Measurements from ENCODE around the gene ETV5. TPM values are rescaled to one million over a fixed set of nuclear protein-coding genes. Genes with fewer than 3 reads are reported as not detected.

ETV5 gene
- total and polyA plus RNA-seq, 9 of the 15 experiments (the other 6 are each of a cell fraction or from before 2014, with no cell fraction given), result 9.2 to 25.9 (median 15.9) TPM

- H3K4me1 ChIP-seq (replicated peaks in 1 of 2; ENCODE audit: control insufficient read depth in 2 of 2, insufficient read depth in 2 of 2, low read length in 2 of 2), result no peaks in the 10 kb centered on the region
- no peaks in the 10 kb centered on the region for H3K9me3 ChIP-seq (replicated peaks; ENCODE audit: control insufficient read depth, insufficient read depth, low read depth, low read length)
- no peaks in the 10 kb centered on the region for H3K79me2 ChIP-seq (ENCODE audit: control insufficient read depth, insufficient read depth, low read length)
- no peak overlapping the region for H3K9ac ChIP-seq (ENCODE audit: insufficient read depth in 1 of 2, low read depth in 2 of 2, low read length in 2 of 2)
- in situ Hi-C loops (cut with MboI) (loop anchor here (25.0 kb wide), 1 partner anchor 1407 kb away; no protein-coding TSS in a partner anchor), intact Hi-C loops (cut with micrococcal nuclease) (no loop called here)
- TF ChIP-seq THAP12 (CRISPR knock-in tag; IDR thresholded peaks at IDR 0.05), result no peak
- no peak for TF ChIP-seq ZBTB49 (CRISPR knock-in tag; IDR thresholded peaks at IDR 0.05; ENCODE audit: borderline replicate concordance)
- TF ChIP-seq RUNX1 (IDR thresholded peaks at IDR 0.05; ENCODE audit: low read depth), result no peak
- TF ChIP-seq HMBOX1 (IDR thresholded peaks at IDR 0.05), result no peak
- no peak for TF ChIP-seq ZNF395 (CRISPR knock-in tag; IDR thresholded peaks at IDR 0.05)
- no peak for TF ChIP-seq ZNF212 (CRISPR knock-in tag; IDR thresholded peaks at IDR 0.05)
- DNase-seq (ENCODE audit: extremely low read depth in 1 of 4, low spot score in 3 of 4) (no peak), FAIRE-seq (no peak), ATAC-seq (no peak)
- no peak overlapping the region for H3K4me3 ChIP-seq
- ChIA-PET CTCF (ENCODE audit: low intra/inter-chr PET ratio) (no interaction called here), POLR2A (no interaction called here)
- no TSS peak for BruUV-seq (replicated peaks)
- H3K4me2 ChIP-seq (ENCODE audit: insufficient read depth, low read length), result no peak overlapping the region
- H3K36me3 ChIP-seq (ENCODE audit: control insufficient read depth, insufficient read depth, low read length), result peaks cover 12% of the 10 kb centered on the region; the same call in 1 of the 3 replicates
- no peak overlapping the region for H2AFZ ChIP-seq (ENCODE audit: low read depth, low read length)
- no peaks in the 10 kb centered on the region for H4K20me1 ChIP-seq (replicated peaks; ENCODE audit: control insufficient read depth, insufficient read depth, low read length)
- no peaks in the 10 kb centered on the region for H3K9me1 ChIP-seq (ENCODE audit: control insufficient read depth, insufficient read depth, low read length)
- H3K27ac ChIP-seq (ENCODE audit: extremely low read depth, low read depth, low read length), result no peak overlapping the region
- no peaks in the 10 kb centered on the region for H3K27me3 ChIP-seq (ENCODE audit: control insufficient read depth in 2 of 2, insufficient read depth in 2 of 2, low read length in 2 of 2)
- WGBS (ENCODE audit: insufficient coverage, low coverage, missing lambda C conversion rate), result 81% methylated on average over 9 of the region's 9 CpGs
These were observed 39.7 kb downstream of the ETV5 start for GRCh38 chr3:186069199-186069598.

Data from K562 (cell line).